Activated CD8-positive, alpha-beta memory T cell treated with anti-CD3 and anti-CD28 coated beads, Interleukin-2, amount 50 U/mL, for 48 hours (primary cell): ENCODE results near the gene COLGALT1.

ENCODE experiments used
- DNase-seq: peaks from one replicate; pipeline ENCODE4 v3.0.0-alpha.2; 2020

COLGALT1 gene

GRCh38 chr19:17625980-17626379 lies 70.5 kb downstream of the COLGALT1 start:
- no peak for DNase-seq

GRCh38 chr19:17626456-17627015 lies 71.1 kb downstream of the COLGALT1 start:
- no peak for DNase-seq

DNA sequence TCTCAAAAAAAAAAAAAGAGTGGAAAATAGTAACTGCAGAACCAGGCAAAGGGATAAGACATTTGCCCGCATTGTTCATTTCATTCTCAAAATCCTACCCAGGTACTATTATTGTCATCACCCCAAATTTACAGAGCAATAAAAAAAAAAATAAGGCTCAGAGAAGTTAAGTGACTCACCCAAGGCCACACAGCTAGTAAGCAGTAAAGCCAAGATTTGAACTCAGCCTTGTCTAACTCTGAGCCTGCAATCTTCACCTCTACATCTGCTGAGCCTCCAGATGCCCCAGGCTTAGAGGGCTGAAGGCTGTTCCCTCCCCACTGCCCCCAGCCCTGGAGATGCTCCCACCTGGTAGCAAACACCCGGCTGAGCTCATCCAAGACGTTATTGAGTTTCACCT lies 71.7 kb downstream of the COLGALT1 start:
- DNase-seq, result no peak

GRCh38 chr19:17627921-17628320 lies 72.5 kb downstream of the COLGALT1 start:
- DNase-seq, result no peak

GRCh38 chr19:17629760-17630159 lies 74.3 kb downstream of the COLGALT1 start:
- DNase-seq, result no peak

- no peak for DNase-seq
Observed at GRCh38 chr19:17632577-17632976, 77.1 kb downstream of the COLGALT1 start.
